HL-60/S4 treated with phorbol 12-myristate 13-acetate at 8.2 ng/mL for 4 days and 3 days (cell line): ENCODE data around the gene PDE4B.

ENCODE experiments used
- in situ Hi-C: fragments of 300-500 bp; cut with MboI; formaldehyde crosslinking; loops from 2 replicates; pipeline ENCODE4 v1.15.0; 2022; ENCODE audit warnings: low sequenced_read_pairs

The PDE4B gene

DNA sequence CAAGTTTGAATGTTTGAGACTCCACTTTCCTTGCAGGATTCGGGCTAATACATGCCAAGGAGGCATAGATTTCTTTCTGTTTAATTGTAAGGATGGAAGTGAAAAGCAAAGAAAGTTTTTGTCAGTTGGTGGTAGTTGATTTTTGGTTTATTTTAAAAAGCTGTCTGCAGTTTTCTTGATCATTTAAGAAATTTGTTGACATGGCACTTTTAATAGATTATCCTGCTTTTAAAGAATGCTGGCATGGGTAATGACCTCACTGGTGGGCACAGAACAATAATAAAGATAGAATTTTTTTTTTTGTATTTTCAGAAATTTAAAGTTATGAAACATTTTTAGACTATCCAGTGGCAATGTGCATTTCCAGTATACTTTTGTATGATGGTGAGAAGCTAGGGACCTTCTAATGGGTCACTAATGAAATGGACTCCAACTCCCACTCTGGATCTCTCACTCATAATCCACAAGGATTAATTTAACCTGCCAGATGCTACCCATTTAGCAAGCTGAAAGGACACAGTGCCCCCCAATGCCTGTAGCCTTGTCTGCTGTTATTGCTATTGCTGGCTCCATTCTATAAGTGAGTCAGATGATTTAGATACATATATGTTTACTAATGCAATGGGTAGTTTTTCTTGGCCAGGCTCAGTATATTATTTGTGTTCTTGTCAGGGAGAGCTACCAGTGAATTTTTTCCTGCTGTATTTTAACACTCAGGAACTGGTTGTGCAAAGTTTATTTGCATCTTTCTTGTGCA, 551.1 kb downstream of the PDE4B start:
- in situ Hi-C loops: no loop called here

DNA sequence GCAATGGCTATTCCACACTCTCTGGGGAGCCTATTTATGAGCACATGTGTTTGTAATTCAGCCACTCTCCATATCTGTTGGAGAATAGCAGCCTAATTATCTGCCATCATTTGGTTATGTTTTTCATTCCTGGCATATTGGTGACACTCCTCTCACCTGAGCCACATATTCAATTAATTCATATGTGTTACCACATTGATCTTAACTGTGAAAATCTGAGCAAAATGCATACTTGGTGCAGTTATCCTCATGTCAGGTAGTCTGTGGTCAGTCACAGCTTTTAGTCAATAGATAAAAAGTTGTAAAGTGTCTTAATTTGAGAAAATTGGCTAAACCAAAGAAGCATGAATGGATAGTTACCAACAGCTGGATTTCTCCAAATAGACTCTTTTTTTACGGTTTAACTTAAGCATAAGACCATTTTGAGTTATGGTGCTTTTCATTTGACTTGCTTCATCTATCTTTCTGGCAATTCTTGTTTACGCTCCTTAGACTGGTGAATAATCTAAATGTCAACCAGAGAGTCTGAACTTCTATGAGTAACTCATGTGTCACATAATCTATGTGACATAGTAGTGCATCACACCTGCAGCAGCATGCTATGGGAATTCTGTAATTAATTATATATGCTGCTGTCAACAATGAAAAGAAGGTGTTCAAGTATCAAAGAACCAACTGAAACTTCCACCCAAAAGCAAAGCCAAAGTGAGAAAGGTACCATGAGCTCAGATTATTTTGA, 553.5 kb downstream of the PDE4B start:
- in situ Hi-C loops: no loop called here

DNA sequence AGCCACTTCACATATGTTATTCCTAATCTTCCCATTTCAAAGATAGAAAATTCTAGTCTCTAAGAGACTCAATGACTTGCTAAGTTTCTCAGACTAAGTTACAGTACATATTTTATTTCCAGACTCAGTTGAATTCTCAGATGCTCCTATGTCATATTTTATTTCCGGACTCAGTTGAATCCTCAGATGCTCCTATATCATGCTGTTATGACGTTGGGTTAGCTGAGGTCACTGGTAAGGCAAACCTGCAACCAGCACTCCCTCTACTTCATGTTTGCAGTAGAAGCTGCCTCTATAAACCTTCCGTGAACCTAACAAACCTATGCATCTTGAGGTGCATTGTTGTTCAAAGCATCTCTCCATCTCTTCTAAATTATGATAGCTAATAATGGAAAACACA, 554.2 kb downstream of the PDE4B start:
- in situ Hi-C loops: no loop called here

DNA sequence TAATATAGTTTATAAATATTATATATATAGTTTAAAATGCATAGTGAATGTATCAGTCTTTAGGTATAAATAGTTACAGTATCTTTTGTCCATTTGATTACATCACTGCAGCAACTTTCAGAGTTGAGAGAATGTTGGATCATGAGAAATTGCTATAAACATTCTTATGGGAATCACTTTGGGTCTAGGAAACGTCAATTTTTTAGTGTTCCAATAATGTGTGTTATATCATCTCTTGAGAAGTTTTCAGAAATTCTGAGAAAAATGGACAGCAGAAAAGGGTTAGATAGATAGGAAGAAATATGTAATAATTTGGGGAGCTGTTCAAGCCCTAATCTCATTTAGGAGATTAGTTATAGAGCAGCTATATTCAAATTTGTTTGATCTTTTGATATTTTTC, 556.1 kb downstream of the PDE4B start:
- in situ Hi-C loops: no loop called here

DNA sequence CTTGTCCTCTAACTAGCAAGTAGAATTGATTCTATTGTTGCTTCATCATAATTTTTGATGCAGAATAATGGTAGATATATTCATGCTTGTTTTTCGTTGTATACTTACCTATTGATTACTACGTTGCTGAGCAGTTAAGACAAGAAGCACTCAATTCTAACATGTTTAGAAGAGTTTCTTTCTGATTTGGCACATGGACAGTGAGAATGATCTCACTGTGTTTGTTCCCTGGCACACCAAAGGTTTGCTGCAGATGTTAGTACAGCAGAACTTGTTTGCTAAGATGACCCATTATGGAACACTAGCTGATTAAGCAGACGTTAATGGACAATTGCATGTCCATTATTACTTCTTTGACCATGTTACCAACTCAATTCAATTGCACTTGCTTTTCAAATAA, 556.5 kb downstream of the PDE4B start:
- in situ Hi-C loops: no loop called here

DNA sequence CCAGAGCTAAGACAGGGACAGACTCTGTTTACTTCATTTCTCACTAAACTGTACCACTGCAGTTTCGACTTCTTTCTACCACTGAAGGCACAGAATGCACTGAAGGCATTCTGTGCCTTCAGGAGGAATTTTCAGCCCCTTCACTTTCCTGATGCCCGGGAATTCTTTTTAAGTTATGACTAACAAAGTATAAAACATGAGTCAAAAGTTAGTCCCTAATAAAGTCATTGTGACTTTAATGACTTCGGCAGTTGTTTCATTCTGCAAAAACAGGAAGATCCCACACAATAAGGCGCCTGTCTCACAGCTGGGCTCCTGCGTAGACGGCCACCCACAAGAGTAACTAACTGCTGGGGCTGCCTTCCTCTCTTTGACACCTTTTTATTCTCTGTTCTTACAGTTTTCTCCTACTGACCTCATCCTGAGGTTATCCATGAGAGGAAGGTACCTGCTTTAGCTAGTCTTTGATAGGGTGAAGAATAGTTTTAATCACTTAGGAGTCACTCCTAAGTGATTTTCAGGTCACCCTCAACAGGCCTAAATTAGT, 557.4 kb downstream of the PDE4B start:
- in situ Hi-C loops: no loop called here

DNA sequence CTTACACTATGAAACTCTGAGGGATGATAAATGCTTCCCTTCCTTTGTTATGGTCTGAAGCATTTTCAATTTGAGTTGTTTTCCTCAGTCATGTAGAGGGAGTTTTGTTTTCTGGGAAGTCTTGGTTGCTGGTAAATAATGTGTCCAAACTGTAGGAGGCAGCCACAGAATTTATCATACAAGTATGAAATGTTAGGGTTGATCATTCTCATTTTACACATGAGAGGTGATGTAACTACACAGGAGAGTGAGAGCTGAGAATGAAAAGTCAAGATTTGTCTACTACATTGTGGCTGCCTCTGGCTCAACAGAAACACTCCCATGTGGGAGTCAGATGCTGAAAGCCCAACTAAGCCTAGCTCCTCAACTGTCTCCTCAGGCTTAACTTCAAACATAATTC, 558.8 kb downstream of the PDE4B start:
- in situ Hi-C loops: no loop called here

DNA sequence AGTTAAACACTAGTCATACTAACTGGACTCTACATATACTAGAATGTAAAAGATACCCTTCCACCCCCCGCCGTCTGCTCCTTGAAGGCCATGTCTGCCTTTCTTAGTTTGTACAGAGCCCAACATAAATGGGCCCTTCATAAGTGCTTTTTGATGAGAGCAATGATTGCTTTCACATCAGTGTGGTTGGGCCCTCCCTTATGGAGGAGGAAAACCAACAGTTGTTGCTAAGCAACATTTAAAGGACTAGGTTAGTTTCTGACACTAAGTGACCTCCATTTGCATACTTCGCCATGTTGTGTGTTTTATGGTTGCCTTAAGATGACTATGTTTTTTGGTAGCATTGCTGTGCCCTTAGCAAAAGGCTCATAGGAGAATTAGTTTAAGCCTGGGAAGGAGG, 559.2 kb downstream of the PDE4B start:
- in situ Hi-C loops: no loop called here

DNA sequence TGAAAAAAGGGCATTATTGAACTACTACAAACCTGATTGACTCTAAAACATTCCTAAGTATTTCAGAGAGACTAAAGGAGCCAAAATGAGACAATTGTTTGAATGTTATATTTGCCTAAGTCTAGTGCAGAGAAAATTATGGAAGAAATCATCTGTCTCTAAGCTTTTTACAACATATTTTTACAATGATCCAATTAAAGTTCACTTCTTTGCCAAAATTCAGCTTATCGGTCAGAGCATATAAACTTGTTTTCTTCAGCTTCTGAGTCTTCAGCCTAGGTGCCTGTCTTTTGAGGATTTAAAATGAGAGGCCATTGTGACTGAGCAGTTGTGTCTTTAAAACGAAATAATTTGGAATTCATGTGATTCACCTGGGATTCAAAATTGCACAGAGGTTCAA, 560.1 kb downstream of the PDE4B start:
- in situ Hi-C loops: no loop called here

DNA sequence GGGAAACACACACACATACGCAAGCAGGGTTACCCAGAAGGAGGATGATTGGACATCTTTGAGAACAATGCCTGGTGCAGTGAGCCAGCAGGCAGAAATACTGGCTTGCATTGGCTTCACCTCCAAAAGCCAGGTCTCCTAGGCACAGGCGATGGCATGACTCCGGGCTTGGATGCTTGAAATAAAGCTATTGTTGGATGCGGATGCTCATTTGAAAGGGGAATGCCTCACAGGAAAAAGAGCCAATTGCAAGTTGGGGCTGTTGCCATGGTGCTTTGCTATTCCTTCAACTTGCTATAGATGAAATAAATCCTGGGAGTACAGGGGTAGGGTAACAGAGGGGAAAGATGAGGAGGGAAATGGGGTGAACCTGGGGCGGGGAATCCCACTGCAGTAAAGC, 560.6 kb downstream of the PDE4B start:
- in situ Hi-C loops: no loop called here

DNA sequence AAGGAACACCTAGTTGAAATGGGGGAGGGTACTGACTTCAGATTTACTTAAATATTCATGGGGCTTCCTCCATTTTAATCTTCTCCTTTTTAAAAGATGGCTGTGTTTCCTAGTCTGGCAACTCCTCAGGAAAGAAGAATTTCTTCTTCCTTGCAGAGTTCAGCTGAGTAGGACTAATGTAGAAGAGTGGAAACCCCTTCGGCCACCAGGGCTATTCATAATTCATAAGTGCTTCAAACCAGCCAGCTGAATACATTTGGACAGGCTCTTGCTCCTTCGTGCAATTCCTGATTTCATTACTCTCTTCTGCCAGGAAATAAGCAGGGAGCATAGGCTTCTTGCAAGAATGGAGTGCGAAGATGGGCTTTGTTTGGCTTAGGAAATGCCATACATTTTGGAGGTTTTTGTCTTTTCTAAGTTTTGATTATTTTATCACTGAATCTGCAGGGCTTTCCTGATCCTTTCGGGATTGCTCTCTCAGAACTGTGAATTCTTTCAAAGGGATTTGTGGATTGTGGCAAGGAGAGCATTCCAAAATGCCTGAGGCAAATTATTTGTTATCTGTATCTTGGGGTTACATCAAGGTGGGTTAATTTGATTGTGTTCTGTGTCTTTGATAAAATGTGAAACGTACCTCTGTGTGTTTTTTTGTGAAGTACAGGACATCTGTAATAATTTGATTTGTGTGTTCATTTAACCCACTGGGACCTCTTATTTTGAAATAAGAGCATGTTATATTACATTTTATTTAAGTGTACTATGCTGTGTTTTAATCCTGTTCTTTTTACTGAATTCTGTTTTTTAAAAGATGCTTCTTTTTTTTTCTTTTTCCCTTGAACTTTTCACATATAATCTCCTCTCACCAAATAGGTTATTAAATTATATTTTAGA, 561.9 kb downstream of the PDE4B start:
- in situ Hi-C loops: no loop called here

DNA sequence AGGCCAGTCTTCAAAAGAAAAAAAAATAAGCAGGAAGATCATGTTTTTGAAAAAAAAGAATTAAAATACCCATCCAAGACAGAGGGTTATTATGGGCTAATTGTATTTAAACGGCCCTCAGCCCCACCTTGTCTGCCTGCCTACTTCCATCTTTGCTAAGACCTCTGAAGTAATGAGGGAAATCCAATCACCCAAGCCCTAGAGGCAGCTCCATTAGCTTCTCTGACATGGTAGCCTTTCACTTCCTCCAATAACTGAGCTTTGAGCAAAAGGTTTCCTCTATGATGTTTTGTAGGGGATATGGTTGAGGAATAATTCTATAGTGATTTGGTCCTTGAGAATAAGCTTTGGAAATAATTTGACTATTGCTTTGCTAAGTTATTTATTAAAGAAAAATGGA, 563.1 kb downstream of the PDE4B start:
- in situ Hi-C loops: no loop called here

DNA sequence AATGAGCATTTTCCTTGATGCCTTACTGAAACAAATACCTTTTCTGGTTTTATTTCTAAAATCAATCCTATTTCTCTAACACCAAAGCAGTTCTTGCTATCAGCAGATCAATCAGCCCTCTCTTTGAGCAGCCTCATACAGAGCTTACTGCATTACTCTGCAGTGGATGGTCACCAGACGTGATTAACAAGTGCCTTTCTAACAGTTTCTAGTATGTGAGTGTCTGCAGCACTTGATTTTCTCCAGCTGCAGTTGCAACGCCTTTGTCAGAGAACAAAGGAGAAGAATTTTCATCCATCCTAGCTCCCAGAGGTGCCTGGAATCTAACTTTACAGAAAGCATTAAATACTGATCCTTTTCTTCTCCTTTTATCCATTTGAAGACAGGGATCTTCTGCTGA, 563.9 kb downstream of the PDE4B start:
- in situ Hi-C loops: no loop called here

DNA sequence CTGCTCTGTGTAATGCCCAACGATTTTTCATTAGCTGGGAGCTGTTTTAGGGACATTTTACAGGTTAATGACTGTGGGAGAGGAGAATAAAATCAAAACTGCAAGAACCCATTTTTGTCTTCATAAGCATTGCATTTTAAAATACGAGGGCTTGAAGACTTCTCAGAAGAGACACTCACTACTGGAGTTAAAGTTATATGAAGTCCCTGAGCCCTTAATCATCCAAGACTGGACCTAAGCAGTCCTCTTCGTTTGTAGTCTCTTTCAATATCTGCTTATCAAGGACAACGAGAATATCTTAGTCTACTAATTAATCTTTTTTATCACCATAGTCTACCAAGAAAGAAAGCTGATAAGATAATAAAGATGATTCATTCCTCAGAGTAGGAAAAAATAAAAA, 564.3 kb downstream of the PDE4B start:
- in situ Hi-C loops: no loop called here

DNA sequence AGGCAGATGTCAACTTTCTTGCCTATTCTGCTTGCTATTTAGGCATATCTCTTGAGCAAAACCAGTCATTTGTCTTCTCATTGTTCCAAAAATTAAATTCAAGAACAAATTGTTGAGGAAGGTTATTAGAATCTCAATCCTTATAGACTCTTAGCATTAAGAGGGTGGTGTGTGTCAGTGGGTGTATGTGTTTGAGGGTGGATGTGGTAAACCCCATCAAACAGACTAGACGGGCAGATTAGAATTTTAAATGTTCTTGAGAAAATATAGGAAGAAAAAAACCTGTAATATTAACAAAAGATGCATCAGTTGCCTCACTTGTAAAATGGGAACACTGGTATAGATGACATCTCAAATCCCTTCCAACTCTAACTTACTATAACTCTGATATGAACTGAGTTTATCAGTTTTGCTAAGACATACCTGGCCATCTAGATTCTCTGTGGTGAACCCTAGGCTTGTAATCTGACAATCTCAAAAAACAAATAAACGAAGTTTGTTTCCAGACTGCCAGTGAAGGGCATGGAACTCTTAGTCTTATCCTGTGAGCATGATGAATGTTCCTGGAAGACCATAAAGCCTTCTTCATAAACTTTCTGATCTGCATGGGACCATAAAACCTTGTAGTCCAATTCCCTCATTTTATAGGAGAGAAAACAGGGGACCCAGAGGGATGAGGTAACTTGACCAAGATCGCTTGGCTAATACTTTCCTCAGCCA, 564.9 kb downstream of the PDE4B start:
- in situ Hi-C loops: no loop called here

DNA sequence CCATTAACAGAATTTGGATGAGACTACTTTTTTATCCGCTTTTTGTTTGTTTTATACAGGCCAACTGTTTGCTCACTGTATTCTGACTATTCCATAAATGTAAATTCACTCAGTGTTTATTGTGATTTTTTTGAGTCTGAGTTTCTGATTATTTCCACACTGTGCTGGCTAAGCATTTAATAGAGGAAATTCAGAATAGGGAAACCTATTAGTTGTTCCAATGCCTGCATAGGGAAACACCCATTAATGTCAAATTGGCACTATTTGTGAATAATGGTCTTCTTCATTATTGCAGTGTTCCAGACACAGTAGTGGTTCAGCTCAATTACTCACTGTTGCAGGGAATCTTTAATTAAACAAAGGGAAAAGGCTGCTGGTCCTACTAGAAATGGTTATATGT, 566.6 kb downstream of the PDE4B start:
- in situ Hi-C loops: no loop called here

DNA sequence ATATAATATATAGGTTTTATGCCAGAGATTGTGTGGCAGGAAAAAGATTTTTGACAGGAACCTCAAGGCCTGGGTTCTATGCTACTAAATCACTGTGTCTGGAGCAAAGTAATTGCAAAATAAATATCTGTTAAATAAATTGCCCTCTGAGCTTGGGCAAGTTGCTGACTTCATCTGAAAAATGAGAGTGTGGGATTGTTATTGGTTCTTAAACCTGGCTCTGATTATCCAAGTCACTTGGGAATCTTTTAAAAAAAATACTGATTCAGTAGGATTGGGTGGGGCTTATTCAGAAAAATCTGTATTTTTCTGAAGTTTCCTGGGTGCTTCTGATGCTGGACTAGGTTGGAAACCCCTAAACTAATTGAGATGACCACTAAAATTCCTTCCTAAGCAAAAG, 567.1 kb downstream of the PDE4B start:
- in situ Hi-C loops: no loop called here

DNA sequence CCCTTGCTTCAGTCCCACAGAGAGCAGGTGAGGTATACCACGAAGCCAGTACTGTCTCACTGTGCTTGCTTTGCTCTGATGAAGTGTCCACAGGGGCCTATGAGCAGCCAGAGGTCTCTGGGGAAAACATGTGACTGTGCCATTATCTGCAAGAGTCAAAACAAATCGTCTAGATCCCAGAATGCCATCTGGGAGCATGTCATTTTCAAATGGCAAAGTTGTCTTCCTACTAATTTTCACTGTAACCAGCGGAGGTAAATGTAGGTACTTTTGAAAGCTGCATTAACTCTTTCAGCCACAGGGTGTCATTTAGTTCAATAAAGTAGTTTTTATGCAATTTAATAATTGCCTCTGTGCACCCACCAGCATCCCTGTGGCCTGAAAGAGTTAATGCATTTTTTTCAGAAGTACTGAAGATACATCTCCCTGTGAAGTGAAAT, 567.6 kb downstream of the PDE4B start:
- in situ Hi-C loops: no loop called here

DNA sequence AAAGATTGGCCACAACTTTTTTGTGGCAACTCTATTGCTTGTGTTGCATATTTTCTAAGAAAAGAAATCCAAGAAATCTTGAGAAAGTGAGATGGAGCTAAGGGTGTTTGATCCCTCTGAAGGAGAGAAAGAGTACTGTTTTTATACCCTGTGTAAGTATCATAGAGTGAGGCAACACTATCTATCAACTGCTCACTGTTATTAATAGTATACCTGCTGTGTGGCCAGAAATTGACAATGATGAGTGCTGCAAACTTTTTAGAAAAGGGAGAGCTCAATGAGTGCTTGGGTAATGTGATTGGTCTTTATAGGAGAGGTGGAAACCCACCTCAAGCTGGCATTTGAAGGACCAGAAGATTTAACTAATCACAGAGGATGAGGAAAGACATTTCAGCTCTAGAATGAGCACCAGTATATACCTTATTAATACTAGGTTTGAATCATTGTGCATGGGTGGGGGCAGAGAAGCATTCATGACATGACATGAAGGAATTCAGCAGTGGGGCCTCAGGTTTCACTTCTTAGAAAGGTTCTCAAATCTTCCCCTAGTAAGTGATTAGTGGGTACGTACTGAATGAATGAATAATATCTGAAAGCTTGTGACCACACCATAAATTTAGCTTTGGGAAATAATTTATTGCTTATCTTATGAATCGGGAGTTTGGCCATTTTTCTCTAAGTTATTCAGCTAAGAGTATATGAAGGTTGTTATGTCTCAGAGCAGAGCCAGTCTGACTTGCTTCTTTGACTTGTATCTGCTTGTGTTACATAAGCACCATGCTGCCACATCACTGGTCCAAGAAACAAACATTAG, 572.1 kb downstream of the PDE4B start:
- in situ Hi-C loops: no loop called here

DNA sequence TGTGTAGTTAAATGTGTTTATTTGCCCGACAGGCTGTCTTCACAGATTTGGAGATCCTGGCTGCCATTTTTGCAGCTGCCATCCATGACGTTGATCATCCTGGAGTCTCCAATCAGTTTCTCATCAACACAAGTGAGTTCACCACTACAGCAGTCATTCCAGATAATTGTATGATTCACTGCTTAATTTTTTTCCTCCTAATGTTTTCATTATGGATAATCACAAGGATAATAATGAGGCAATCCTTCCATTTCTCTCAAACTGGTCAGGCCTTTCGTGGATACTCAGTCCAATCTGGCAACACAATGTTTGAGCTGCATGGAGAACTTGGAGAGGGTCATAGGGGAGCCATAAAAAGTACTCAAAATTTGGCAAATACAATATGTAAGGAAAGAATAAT, 572.9 kb downstream of the PDE4B start:
- in situ Hi-C loops: no loop called here
